Heart right ventricle (tissue), 16 donors: ENCODE data around the gene GAK. TPM values are rescaled to one million over a fixed set of nuclear protein-coding genes. Genes with fewer than 3 reads are reported as not detected.
A peak's percentile ranks its signal among the peaks of the same experiment; 100 is the strongest.

Experiments used
- ATAC-seq, 8 donors: fragments of 200-7000 bp; cut with Tn5 transposase; one replicate each; pipeline ENCODE4 v1.9.1; 2020; ENCODE audit warnings: mild to moderate bottlenecking in 8 of 8, moderate library complexity in 8 of 8, moderate number of reproducible peaks in 1 of 8
- DNase-seq, 2 donors: peaks; one replicate each; pipeline ENCODE4 v3.0.0-alpha.2; 2020
- H3K27ac ChIP-seq, 10 donors: fragments of 200-600 bp; sonication (generic) in 2 of 10; one replicate each; pipeline versions ENCODE4 v1.5.0 to v1.8.0; 2020 to 2022; ENCODE audit warnings: mild to moderate bottlenecking in 3 of 10
- H3K27me3 ChIP-seq, 7 donors: fragments of 200-600 bp; one replicate each; pipeline ENCODE4 v1.8.0; 2021 to 2022; ENCODE audit warnings: mild to moderate bottlenecking in 2 of 7
- H3K36me3 ChIP-seq, 9 donors: fragments of 200-600 bp; sonication (generic) in 1 of 9; one replicate each; pipeline versions ENCODE4 v1.5.0 to v1.8.0; 2020 to 2022; ENCODE audit warnings: mild to moderate bottlenecking in 2 of 9
- H3K4me1 ChIP-seq, 9 donors: fragments of 200-600 bp; sonication (generic) in 1 of 9; one replicate each; pipeline versions ENCODE4 v1.5.0 to v1.8.0; 2020 to 2022; ENCODE audit warnings: mild to moderate bottlenecking in 4 of 9
- H3K4me3 ChIP-seq, 10 donors: fragments of 200-600 bp; sonication (generic) in 2 of 10; one replicate each; pipeline versions ENCODE4 v1.5.0 to v1.8.0; 2020 to 2022; ENCODE audit warnings: mild to moderate bottlenecking in 7 of 10, moderate library complexity in 2 of 10
- H3K9me3 ChIP-seq, 11 donors: fragments of 200-600 bp in 10 of 11; sonication (generic) in 2 of 11; one replicate each; pipeline versions ENCODE4 v1.5.0 to v1.8.0; 2013 to 2022; ENCODE audit warnings: mild to moderate bottlenecking in 2 of 11, control low read depth in 1 of 11, moderate library complexity in 1 of 11
- WGBS, 2 donors: extraction: QIAGEN DNeasy Blood & Tissue Kit; methylation state at CpG; one replicate each; pipeline ENCODE4 v1.1.7; 2013; ENCODE audit warnings: inconsistent platforms in 1 of 2; 5-methylcytosine and 5-hydroxymethylcytosine counted together
- intact Hi-C, 10 donors: fragments of 100-400 bp; cut with DNase I; formaldehyde crosslinking; loops; one replicate each; pipeline versions ENCODE4 v1.11.1 to v1.14.2; 2022
- polyA plus RNA-seq, 2 donors: library from polyadenylated mRNA; stranded (reverse); fragments of 200-250 nt; gene quantifications; one replicate each; pipeline ENCODE4 v1.2.3, GENCODE V29; 2013
- total RNA-seq, 10 donors: library from RNA; stranded (reverse); fragmentation: NEBNext Ultra II Directional in 3 of 10; extraction: Animal tissue kit (Norgen Biotek cat#: 25700) in 3 of 10; gene quantifications; one replicate each; pipeline versions ENCODE4 v1.2.1 to v1.2.4, GENCODE V29; 2021 to 2023
- TF ChIP-seq, protein P1 (sequence below), 9 donors: fragments of 200-600 bp; sonication (generic) in 2 of 9; IDR thresholded peaks; one replicate each; pipeline versions ENCODE4 v1.5.0 to v1.8.0; 2021 to 2022; ENCODE audit warnings: antibody characterized with exemption in 9 of 9, mild to moderate bottlenecking in 5 of 9, moderate library complexity in 1 of 9
- donor health status: Arrhythmogenic right ventricular cardiomyopathy.
- donor health status: ischemic (EF 13 %, LVEDD 7.1; RV severe dilation, severe dysfunction).
- donor health status: healthy with polysubstance abuse.
- donor health status: DM: no; HTN: yes; CAD: no.
- donor health status: DM: no; HTN: no; CAD: no.
- donor health status: ischemic (EF 25% LVEDD 6.9; RV normal size, moderate dysfunction).
- donor health status: ischemic (EF 25% LVEDD 5.7; RV mildly dilated, moderate dysfunction).
- donor health status: healthy.
- donor health status: DM: yes; HTN: yes; CAD: no.
- donor health status: Ischemic cardiomyopathy.
- donor health status: ischemic (EF 35%, LVEDD 5.7; RV mildly dilated, moderate dysfunction).
- donor health status: nonischemic (EF 11% LVEDD 7.7; RV severe dilation, severe dysfunction).
- donor health status: DM: yes; HTN: yes; CAD: no.
- donor health status: PGD.
- donor health status: ischemic (EF 29% LVEDD 5.4; RV normal size, mild dysfunction).
- donor health status: nonischemic (EF 23%, LVEDD 6.1; RV moderate dilation, normal function).

Gene GAK
- total and polyA plus RNA-seq, 12 donors: 21.0 to 105 (median 29.2) TPM

DNA sequence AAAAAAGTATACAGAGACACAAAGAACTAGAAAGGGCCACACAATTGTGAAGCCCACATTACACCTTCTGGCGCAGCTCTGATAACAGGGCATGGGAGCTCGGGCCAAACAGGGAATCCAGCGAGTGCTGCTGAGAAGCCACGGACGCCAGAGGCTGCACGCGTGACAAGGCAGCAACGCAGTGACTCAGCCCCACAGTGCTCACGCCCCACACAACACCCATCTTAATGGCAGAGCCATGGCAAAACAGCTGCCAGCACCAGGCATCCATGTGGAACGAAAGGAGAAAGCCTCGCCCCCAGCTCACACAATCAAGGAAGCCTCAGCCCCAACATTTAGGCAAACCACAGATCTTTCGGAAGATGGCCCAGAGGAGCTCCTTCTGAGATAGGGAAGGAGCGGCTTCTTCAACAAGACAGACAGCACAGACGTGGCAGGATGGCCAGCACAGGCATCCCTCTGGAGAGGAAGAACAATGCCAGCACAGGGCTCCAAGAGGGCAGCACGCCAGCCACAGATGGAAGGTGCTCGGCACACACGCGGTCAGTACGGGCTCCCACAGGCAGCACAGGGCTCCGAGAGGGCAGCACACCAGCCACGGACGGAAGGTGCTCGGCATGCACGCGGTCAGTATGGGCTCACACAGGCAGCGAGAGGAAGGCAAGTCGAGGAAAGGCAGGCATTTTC lies 33.1 kb downstream of the GAK start:
- TF ChIP-seq, protein P1, sequence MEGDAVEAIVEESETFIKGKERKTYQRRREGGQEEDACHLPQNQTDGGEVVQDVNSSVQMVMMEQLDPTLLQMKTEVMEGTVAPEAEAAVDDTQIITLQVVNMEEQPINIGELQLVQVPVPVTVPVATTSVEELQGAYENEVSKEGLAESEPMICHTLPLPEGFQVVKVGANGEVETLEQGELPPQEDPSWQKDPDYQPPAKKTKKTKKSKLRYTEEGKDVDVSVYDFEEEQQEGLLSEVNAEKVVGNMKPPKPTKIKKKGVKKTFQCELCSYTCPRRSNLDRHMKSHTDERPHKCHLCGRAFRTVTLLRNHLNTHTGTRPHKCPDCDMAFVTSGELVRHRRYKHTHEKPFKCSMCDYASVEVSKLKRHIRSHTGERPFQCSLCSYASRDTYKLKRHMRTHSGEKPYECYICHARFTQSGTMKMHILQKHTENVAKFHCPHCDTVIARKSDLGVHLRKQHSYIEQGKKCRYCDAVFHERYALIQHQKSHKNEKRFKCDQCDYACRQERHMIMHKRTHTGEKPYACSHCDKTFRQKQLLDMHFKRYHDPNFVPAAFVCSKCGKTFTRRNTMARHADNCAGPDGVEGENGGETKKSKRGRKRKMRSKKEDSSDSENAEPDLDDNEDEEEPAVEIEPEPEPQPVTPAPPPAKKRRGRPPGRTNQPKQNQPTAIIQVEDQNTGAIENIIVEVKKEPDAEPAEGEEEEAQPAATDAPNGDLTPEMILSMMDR (IDR thresholded peaks at IDR 0.05): no peak
- H3K27ac ChIP-seq: no peak overlapping the region
- ATAC-seq (peak in 6 of 8 donors; percentile 33 to 74 (median 46)), DNase-seq (peak in 1 of 2 donors; percentile 42)
- H3K4me3 ChIP-seq: no peak overlapping the region
- peaks cover 0 to 84% (median 18%) of the 10 kb centered on the region in 9 donors for H3K36me3 ChIP-seq
- no peaks in the 10 kb centered on the region for H3K9me3 ChIP-seq
- H3K27me3 ChIP-seq: no peaks in the 10 kb centered on the region
- intact Hi-C loops: loop anchor here in 1 of 10 donors (10.0 kb wide), 1 partner anchor 154 kb away; no protein-coding TSS in a partner anchor
- WGBS, 2 donors: 80 to 88% methylated on average over 27 of the region's 27 CpGs
- peaks cover 0 to 7% (median 0%) of the 10 kb centered on the region in 9 donors for H3K4me1 ChIP-seq

DNA sequence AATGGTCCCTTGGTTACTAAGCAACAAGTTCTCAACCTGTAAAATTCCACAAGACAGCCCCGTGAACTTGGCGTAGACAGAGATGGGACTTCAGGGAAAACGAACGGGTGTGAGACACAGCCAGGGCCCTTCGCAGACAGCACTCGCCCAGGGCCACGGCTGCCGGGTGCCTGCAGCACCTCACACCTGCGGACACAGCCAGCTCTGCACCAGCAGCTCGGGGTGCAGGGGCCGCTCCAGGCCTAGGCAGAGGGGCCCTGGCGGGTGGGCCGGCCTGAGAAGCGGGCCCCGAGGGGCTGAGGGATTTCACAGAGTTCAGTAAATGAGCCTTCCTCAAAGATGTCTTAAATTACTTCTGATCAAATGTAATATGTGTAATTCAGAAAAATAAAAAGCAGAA lies 34.0 kb downstream of the GAK start:
- Histone ChIP-seq H3K27ac (no peak overlapping the region), H3K36me3 (peaks cover 0 to 84% (median 18%) of the 10 kb centered on the region in 9 donors), H3K9me3 (no peaks in the 10 kb centered on the region), H3K4me3 (no peak overlapping the region), H3K4me1 (peaks cover 0 to 7% (median 0%) of the 10 kb centered on the region in 9 donors), H3K27me3 (no peaks in the 10 kb centered on the region)
- intact Hi-C loops: loop anchor here in 1 of 10 donors (10.0 kb wide), 1 partner anchor 153 kb away; no protein-coding TSS in a partner anchor
- ATAC-seq (no peak), DNase-seq (no peak)
- WGBS, 2 donors: 93 to 95% methylated on average over 15 of the region's 15 CpGs
- TF ChIP-seq, protein P1 (IDR thresholded peaks at IDR 0.05): no peak

DNA sequence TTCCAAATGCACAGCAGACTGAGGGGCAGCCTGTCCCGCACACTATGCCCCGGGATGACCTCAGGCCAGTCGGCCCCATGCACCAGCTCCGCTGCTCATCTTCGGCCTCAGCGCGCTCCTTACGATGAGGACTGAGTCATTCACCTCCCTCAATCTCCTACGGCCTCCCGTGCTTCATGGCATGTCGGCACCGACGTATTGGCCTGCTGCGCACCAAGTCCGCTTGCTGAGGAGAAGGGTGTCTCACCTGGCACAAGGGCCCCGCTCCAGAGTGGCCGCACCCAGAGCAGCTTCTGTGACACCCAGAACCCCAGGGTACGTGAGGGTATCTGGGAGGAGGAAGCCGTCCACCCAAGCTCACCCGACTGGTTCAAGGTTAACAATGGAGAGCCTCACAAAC lies 35.5 kb downstream of the GAK start:
- TF ChIP-seq, protein P1 (IDR thresholded peaks at IDR 0.05): no peak

DNA sequence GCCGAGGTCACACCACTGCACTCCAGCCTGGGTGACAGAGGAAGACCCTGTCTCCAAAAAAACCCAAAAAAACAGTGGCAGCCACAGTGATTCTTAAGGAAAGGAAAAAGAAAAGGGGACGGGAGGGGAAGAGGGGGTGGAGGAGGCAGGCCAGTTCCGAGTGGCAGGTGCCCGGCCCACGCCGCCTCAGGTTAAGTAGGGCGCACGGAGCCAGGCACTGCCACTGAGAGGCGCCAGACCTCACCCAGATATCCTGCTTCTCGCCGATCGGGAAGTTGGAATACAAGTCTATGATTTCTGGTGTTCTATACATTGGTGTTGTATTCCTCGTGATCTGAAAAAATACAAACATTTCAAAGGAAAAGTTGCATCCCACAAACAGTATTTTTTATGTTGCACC lies 35.9 kb downstream of the GAK start:
- H3K27me3 ChIP-seq: no peaks in the 10 kb centered on the region
- TF ChIP-seq, protein P1 (IDR thresholded peaks at IDR 0.05): peak in 1 of 9 donors; percentile 7
- WGBS, 2 donors: 93 to 95% methylated on average over 13 of the region's 13 CpGs
- no peak overlapping the region for H3K27ac ChIP-seq
- H3K4me1 ChIP-seq: peaks cover 0 to 2% (median 0%) of the 10 kb centered on the region in 9 donors
- no peaks in the 10 kb centered on the region for H3K9me3 ChIP-seq
- DNase-seq (no peak), ATAC-seq (no peak)
- intact Hi-C loops: loop anchor here in 1 of 10 donors (10.0 kb wide), 1 partner anchor 151 kb away; no protein-coding TSS in a partner anchor
- peaks cover 0 to 87% (median 27%) of the 10 kb centered on the region in 9 donors for H3K36me3 ChIP-seq
- no peak overlapping the region for H3K4me3 ChIP-seq

More for the DNA sequence above, 35.5 kb downstream of the GAK start:
- intact Hi-C loops: loop anchor here in 1 of 10 donors (10.0 kb wide), 1 partner anchor 152 kb away; no protein-coding TSS in a partner anchor
- DNase-seq (peak in 1 of 2 donors; percentile 6), ATAC-seq (no peak)
- Histone ChIP-seq H3K9me3 (no peaks in the 10 kb centered on the region), H3K27ac (no peak overlapping the region), H3K4me1 (peaks cover 0 to 7% (median 0%) of the 10 kb centered on the region in 9 donors), H3K36me3 (peaks cover 0 to 86% (median 26%) of the 10 kb centered on the region in 9 donors), H3K27me3 (no peaks in the 10 kb centered on the region), H3K4me3 (no peak overlapping the region)
- WGBS, 2 donors: 94 to 96% methylated on average over 20 of the region's 20 CpGs
